ENCODE results near the gene NRXN3.

GRCh38 chr14:78358591-78358990, 188.4 kb downstream of the NRXN3 start:
- TF ChIP-seq ZBTB33 (IDR thresholded peaks at IDR 0.05; ENCODE audit: extremely low read depth, insufficient replicate concordance, low read length) (no peak), CTCF (IDR thresholded peaks at IDR 0.05 in 2 of 3, conservative IDR thresholded peaks at IDR 0.05 in 1 of 3; ENCODE audit: borderline replicate concordance in 1 of 3, insufficient read depth in 1 of 3, low read depth in 2 of 3, low read length in 2 of 3) (no peak), REST (IDR thresholded peaks at IDR 0.05; ENCODE audit: low read depth) (no peak), EZH2 (IDR thresholded peaks at IDR 0.05) (no peak), ATF3 (IDR thresholded peaks at IDR 0.05) (no peak), YY1 (IDR thresholded peaks at IDR 0.05; ENCODE audit: extremely low read depth, insufficient replicate concordance, low read depth, low read length) (no peak)
- TF ChIP-seq, protein P1, sequence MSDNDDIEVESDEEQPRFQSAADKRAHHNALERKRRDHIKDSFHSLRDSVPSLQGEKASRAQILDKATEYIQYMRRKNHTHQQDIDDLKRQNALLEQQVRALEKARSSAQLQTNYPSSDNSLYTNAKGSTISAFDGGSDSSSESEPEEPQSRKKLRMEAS (IDR thresholded peaks at IDR 0.05), result no peak

Data from HCT116 (cell line).